ENCODE results near the gene SRGAP1.
"Not testable (repeated sequence)": the region's sequence is repeated elsewhere in the genome, so short reads cannot be mapped to it uniquely, and the experiment has no call there.

SRGAP1 gene

DNA sequence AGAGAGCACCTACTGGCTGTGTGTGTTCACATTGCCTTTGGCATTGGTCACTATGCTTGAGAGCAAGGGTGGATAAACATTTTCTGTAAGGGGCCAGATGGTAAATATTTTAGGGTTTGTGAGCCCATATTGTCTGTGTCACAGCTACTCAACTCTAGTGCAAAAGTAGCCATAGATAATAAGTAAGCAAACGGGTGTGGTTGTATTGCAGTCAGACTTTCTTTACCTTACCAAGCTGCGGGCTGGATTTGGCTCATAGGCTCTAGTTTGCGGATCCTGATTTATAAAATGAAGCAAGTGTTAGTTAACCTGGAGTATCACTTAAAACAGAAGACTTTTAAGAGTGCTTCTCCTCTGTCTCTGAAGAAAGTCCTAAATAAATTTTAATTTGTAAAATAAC, 208.6 kb downstream of the SRGAP1 start:
- no peak for DNase-seq (ENCODE audit: low spot score)

GRCh38 chr12:64054079-64054520, 209.6 kb downstream of the SRGAP1 start:
- no peak for DNase-seq (ENCODE audit: low spot score)

- no peak for DNase-seq (ENCODE audit: low spot score)
These were observed 212.2 kb downstream of the SRGAP1 start for GRCh38 chr12:64056741-64057140.

DNA sequence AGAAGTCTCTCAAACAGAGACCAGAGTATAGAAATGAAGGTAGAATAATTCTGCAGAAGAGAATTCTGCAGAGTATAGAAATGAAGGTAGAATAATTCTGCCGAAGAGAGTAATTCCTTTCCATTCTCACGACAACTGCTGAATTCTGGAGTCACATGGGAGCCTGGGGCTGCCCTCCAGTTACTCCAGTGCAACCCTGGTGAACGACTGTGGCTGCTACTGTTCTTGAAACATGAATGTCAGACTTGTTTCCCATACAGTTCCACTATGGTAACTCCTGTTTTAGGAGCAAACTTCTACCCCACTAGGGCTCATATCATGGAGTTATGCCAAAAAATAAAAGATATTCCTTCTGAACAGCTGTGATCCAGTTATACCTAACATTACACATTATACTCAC, 213.2 kb downstream of the SRGAP1 start:
- DNase-seq (ENCODE audit: low spot score), result no peak

GRCh38 chr12:64058541-64059265, 214.2 kb downstream of the SRGAP1 start:
- DNase-seq (ENCODE audit: low spot score), result peak; percentile 48

- peak; percentile 72 for DNase-seq (ENCODE audit: low spot score)
These were observed 215.2 kb downstream of the SRGAP1 start for GRCh38 chr12:64059685-64060084.

- DNase-seq (ENCODE audit: low spot score), result no peak
These were observed 217.4 kb downstream of the SRGAP1 start for GRCh38 chr12:64061868-64062375.

GRCh38 chr12:64063121-64063520, 218.6 kb downstream of the SRGAP1 start:
- DNase-seq (ENCODE audit: low spot score), result no peak

GRCh38 chr12:64064240-64064639, 219.7 kb downstream of the SRGAP1 start:
- no peak for DNase-seq (ENCODE audit: low spot score)

DNA sequence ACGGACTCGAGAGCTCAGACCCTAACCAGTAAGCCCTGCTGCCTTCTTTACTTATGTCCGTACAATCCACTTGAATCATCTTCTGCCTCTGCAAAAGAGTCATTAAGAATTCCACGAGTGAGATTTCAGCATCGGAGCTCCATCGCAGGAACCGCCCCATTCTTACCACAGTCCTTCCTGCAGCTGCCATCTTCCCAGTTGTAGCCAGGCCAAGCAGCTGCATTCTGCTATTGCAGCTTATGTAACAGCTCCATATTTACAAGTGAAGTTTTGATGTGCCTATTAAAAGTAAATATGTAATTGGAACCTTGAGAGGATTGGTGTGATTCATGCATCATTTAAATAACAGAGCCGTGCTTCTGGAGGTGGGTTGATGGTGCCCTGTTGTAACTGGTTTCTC, 220.2 kb downstream of the SRGAP1 start:
- no peak for DNase-seq (ENCODE audit: low spot score)

DNA sequence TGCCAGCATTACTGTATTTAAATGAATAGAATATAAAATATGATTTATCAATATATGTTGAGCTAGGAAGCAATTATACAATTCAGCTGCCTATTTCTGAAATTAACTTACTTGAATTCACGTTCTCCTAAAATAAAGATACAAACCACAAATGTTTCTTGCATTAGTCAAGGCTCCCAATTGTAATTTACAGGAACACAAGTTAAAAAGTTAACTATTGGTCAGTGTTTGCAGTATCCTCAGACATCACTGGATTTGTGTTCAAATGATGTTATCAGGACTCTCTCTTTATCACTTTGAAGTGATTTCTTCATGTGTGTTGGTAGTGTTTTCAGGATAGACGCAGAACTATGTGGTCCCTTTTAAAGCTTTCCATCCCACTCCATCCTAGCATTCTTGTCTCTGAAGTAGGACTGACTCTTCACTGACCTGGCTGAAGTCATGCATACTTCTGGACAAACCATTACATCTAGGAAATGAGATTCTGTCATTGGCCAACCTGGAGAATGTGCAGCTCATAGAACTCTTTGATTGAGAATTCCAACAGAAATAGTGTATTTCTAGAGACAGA, 221.5 kb downstream of the SRGAP1 start:
- no peak for DNase-seq (ENCODE audit: low spot score)

GRCh38 chr12:64066776-64067175, 222.3 kb downstream of the SRGAP1 start:
- no peak for DNase-seq (ENCODE audit: low spot score)

- DNase-seq (ENCODE audit: low spot score), result no peak
These were observed 226.0 kb downstream of the SRGAP1 start for GRCh38 chr12:64070454-64070853.

DNA sequence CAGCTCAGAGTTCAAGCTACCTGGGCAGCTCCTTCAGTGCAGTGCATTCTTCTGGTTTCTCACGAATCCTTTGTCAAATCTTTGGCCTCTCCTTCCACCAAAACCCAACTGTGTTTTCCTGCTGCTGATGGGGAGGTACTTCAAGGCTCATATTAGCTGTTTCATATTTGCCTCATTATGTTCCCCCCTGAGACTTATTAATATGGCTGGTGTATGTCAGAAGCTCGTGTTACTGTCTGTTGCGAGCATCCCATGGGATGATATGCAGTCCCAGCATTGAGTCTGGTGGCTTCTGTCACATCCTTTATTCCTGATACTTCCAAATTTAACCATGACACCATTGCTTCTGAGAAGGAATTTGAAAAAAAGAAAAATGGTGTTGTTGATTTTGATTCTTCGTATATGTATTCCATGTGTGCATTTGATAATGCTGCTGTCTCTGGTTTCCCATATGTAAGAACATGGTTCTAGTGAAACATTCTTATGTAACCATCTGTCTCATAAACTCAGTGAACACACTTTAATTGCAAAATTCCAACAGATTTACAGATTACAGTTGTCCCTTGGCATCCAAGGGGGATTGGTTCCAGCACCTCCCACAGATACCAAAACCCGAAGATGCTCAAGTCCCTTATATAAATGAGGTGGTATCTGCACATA, 228.5 kb downstream of the SRGAP1 start:
- no peak for DNase-seq (ENCODE audit: low spot score)

- DNase-seq (ENCODE audit: low spot score), result not testable (repeated sequence)
These were observed 232.1 kb downstream of the SRGAP1 start for GRCh38 chr12:64076565-64076964.

DNA sequence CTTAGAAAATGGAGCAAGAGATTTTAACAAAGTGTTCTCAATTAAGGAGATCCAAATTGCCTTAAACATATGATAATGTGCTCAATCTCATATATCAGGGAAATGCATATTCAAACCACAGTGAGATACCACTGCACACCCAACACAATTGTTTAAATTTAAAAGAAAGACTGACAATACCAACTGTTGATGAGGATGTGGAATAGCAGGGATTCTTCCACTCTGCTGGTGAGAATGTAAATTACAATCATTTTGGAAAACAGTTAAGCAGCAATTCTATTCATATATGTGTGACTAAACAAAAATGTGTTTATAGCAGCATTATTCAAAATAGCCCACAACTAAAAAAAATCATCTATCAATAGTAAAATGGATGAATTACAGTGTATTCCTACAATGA, 233.4 kb downstream of the SRGAP1 start:
- no peak for DNase-seq (ENCODE audit: low spot score)

DNA sequence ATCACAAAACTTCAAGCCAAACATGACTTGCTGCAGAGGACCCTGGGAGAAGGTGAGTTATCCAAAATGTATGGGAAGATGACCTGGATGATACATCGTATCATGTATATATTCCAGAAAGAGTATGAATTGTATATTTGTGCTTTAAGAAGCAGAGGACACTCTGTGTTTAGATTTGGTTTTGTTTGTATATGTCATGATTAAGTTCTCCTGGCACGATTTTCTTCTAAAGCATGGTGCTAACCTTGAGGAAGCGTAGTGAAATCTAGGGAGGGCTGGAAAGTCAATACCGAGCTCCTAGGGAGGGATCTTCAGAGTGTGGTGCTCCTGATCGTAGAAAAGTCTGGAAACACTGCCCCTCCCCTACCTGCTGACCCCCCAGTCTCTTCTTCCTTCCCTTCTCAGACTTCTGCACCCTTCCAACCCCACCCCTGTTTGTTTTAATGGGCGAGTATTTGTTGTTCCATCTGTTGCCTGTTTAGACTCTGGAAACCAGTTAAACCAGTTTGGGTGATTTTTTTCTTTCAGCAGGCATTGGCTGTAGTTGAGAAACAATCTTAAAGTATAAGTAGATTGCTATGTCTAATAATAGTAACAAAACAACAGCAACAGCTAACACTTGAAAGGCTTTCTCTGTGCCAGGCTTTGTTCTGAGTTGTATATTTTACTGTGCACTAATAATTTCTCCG, 236.0 kb downstream of the SRGAP1 start:
- DNase-seq (ENCODE audit: low spot score), result no peak

- DNase-seq (ENCODE audit: low spot score), result no peak
These were observed 236.5 kb downstream of the SRGAP1 start for GRCh38 chr12:64081008-64081404.

DNA sequence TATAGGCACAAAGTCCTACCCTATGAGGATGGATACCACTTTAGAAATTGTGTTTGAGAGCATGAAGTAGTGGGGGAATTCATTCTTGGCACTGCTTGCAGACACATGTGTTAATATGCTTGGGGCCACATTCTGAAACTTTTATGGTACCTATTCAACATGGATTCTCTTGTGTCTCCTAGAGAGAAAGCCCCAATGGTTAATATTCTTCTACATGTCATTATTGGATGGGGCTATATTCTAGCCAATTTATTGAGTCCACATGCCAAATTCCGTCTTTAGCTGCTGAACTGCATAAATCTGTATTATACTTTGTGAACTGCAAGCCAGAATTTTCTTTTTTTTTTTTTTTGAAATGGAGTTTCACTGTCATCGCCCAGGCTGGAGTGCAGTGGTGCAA, 237.6 kb downstream of the SRGAP1 start:
- no peak for DNase-seq (ENCODE audit: low spot score)

- no peak for DNase-seq (ENCODE audit: low spot score)
These were observed 238.4 kb downstream of the SRGAP1 start for GRCh38 chr12:64082866-64083268.

DNA sequence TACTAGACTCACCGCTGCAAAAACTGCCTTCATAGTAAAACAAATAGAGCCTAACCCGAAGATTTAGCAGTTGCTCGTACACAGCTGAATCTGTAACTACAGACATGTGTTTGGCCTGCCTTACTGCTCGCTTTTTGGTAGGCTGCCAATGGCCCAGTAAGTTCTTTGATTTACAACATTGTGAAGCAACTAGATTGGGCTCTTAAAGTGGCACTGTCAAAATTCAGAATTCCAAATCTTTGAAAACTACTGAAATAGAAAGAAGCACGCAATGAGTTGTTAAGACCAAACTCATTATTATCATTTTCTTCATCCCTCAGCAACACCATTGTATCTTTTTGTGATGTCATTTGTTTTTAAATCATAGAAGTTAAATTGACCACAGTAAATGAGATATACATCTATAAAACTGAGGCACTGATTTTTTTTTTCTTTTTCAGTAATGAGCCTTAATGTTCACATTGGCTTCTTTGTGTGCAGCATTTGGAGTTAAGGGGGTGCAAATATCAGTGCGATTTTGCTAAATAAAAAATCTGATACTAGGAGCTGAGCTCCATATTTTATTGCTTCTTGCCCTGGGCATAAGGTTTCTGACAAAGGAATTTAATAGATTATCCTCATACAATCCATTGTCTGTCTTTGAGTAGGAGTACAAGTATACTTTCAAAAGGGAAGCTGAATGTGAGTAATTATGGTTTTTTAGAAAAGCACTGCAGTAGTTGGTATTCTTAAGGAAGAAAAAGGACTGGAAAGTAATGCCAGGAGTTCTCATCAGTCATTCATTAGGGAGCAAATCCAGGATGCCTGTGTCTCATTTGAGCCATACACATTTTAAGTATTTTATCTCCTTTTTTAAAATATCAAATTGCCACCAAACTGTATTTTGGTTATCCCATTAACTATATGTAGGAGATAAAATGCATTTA, 239.0 kb downstream of the SRGAP1 start:
- DNase-seq (ENCODE audit: low spot score), result peak; percentile 92
